ENCODE measurements around the gene CCDC69. TPM values are rescaled to one million over a fixed set of nuclear protein-coding genes. Genes with fewer than 3 reads are reported as not detected.

The CCDC69 gene
- total RNA-seq, 6 experiments from 2014 or later: 11.8 to 30.9 (median 22.9) TPM

- Histone ChIP-seq H3K9me3 (no peaks in the 10 kb centered on the region), H3K4me1 (peaks cover 0 to 61% (median 15%) of the 10 kb centered on the region in 4 donors)
These were observed 72.1 kb downstream of the CCDC69 start for GRCh38 chr5:151151793-151152192.

GRCh38 chr5:151151263-151151660, 72.6 kb downstream of the CCDC69 start:
- Histone ChIP-seq H3K4me3 (no peak overlapping the region), H3K36me3 (peaks cover 0 to 15% (median 3%) of the 10 kb centered on the region in 4 donors), H3K4me1 (peaks cover 0 to 66% (median 15%) of the 10 kb centered on the region in 4 donors), H3K27ac (no peak overlapping the region), H3K27me3 (no peaks in the 10 kb centered on the region), H3K9me3 (no peaks in the 10 kb centered on the region)
- DNase-seq: no peak
- ATAC-seq: no peak
- 52% methylated on average over 2 of the region's 2 CpGs for WGBS (ENCODE audit: insufficient coverage, low coverage, low lambda C conversion rate, missing lambda C conversion rate)
- TF ChIP-seq CTCF (IDR thresholded peaks at IDR 0.05): no peak
- no peak for TF ChIP-seq POLR2A (IDR thresholded peaks at IDR 0.05)
- intact Hi-C loops (cut with DNase I): no loop called here

More at GRCh38 chr5:151151793-151152192, 72.1 kb downstream of the CCDC69 start:
- WGBS (ENCODE audit: insufficient coverage, low coverage, low lambda C conversion rate, missing lambda C conversion rate): 16% methylated on average over 4 of the region's 5 CpGs
- Histone ChIP-seq H3K27me3 (no peaks in the 10 kb centered on the region), H3K27ac (no peak overlapping the region), H3K4me3 (no peak overlapping the region), H3K36me3 (peaks cover 0 to 10% (median 3%) of the 10 kb centered on the region in 4 donors)
- DNase-seq (no peak), ATAC-seq (peak in 1 of 4 donors; percentile 23)
- intact Hi-C loops (cut with DNase I): no loop called here
- TF ChIP-seq POLR2A (IDR thresholded peaks at IDR 0.05) (no peak), CTCF (IDR thresholded peaks at IDR 0.05) (no peak)

GRCh38 chr5:151150471-151151262, 73.2 kb downstream of the CCDC69 start:
- H3K36me3 ChIP-seq: peaks cover 0 to 15% (median 3%) of the 10 kb centered on the region in 4 donors
- H3K4me3 ChIP-seq: no peak overlapping the region
- DNase-seq: no peak
- TF ChIP-seq CTCF (IDR thresholded peaks at IDR 0.05): no peak
- no peak for TF ChIP-seq POLR2A (IDR thresholded peaks at IDR 0.05)
- H3K4me1 ChIP-seq: peaks cover 0 to 64% (median 12%) of the 10 kb centered on the region in 4 donors
- no peaks in the 10 kb centered on the region for H3K9me3 ChIP-seq
- 46% methylated on average over 2 of the region's 5 CpGs for WGBS (ENCODE audit: insufficient coverage, low coverage, low lambda C conversion rate, missing lambda C conversion rate)
- peak overlapping the region in 1 of 3 donors; percentile 1 for H3K27ac ChIP-seq
- intact Hi-C loops (cut with DNase I): no loop called here
- no peaks in the 10 kb centered on the region for H3K27me3 ChIP-seq
- ATAC-seq: peak; percentile 32 to 48 (median 42)

- TF ChIP-seq POLR2A (IDR thresholded peaks at IDR 0.05) (no peak), CTCF (IDR thresholded peaks at IDR 0.05) (no peak)
- WGBS (ENCODE audit: insufficient coverage, low coverage, low lambda C conversion rate, missing lambda C conversion rate): 87% methylated on average over 6 of the region's 7 CpGs
- Histone ChIP-seq H3K9me3 (no peaks in the 10 kb centered on the region), H3K27me3 (no peaks in the 10 kb centered on the region), H3K4me3 (no peak overlapping the region), H3K4me1 (peaks cover 0 to 43% (median under 1%) of the 10 kb centered on the region in 4 donors), H3K36me3 (peaks cover 0 to 26% (median 3%) of the 10 kb centered on the region in 4 donors), H3K27ac (no peak overlapping the region)
- intact Hi-C loops (cut with DNase I): no loop called here
- no peak for ATAC-seq
- DNase-seq: no peak
These were observed 75.3 kb downstream of the CCDC69 start for GRCh38 chr5:151148583-151148982.
